Mucosa of descending colon (tissue), 3 donors: ENCODE results near the gene PHC2. TPM values are rescaled to one million over a fixed set of nuclear protein-coding genes. Genes with fewer than 3 reads are reported as not detected.
"Not testable (repeated sequence)": the region's sequence is repeated elsewhere in the genome, so short reads cannot be mapped to it uniquely, and the experiment has no call there.

Experiments
- ATAC-seq: fragments of 200-7000 bp; cut with Tn5 transposase; one replicate; pipeline ENCODE4 v1.9.1; 2020; ENCODE audit warnings: mild to moderate bottlenecking, moderate library complexity
- DNase-seq, 3 donors: peaks; one replicate each; pipeline ENCODE4 v3.0.0-alpha.2; 2020
- H3K36me3 ChIP-seq: fragments of 200-600 bp; one replicate; pipeline ENCODE4 v1.8.0; 2021; ENCODE audit warnings: low read depth, mild to moderate bottlenecking
- H3K4me1 ChIP-seq: fragments of 200-600 bp; one replicate; pipeline ENCODE4 v1.8.0; 2021; ENCODE audit warnings: low read depth, mild to moderate bottlenecking
- H3K4me3 ChIP-seq: fragments of 200-600 bp; one replicate; pipeline ENCODE4 v1.8.0; 2021; ENCODE audit warnings: mild to moderate bottlenecking
- H3K9me3 ChIP-seq: fragments of 200-600 bp; one replicate; pipeline ENCODE4 v1.8.0; 2021; ENCODE audit warnings: mild to moderate bottlenecking
- intact Hi-C, 2 donors: fragments of 100-400 bp; cut with DNase I in 1 of 2; cut with micrococcal nuclease in 1 of 2; formaldehyde crosslinking; loops; one replicate each; pipeline versions ENCODE4 v1.11.0 to v1.11.1; 2022; cut with DNase I, micrococcal nuclease
- total RNA-seq, 3 donors: library from RNA; stranded (reverse); fragmentation: NEBNext Ultra II Directional in 2 of 3; extraction: Animal tissue kit (Norgen Biotek cat#: 25700) in 2 of 3; gene quantifications; one replicate each; pipeline versions ENCODE4 v1.2.1 to v1.2.4, GENCODE V29; 2021 to 2023
- TF ChIP-seq, protein P1 (sequence below): fragments of 200-600 bp; IDR thresholded peaks from one replicate; pipeline ENCODE4 v1.8.0; 2022; ENCODE audit warnings: antibody characterized with exemption, mild to moderate bottlenecking
- donor health status: DM: no; HTN: no; CAD: no; lungs with moderate emphysema.
- donor health status: DM: no; HTN: no; CAD: no.
- donor health status: DM: no; HTN: yes; CAD: no.

PHC2 gene
- total RNA-seq, 3 donors from 2014 or later, result 49.5 to 99.0 (median 60.5) TPM

DNA sequence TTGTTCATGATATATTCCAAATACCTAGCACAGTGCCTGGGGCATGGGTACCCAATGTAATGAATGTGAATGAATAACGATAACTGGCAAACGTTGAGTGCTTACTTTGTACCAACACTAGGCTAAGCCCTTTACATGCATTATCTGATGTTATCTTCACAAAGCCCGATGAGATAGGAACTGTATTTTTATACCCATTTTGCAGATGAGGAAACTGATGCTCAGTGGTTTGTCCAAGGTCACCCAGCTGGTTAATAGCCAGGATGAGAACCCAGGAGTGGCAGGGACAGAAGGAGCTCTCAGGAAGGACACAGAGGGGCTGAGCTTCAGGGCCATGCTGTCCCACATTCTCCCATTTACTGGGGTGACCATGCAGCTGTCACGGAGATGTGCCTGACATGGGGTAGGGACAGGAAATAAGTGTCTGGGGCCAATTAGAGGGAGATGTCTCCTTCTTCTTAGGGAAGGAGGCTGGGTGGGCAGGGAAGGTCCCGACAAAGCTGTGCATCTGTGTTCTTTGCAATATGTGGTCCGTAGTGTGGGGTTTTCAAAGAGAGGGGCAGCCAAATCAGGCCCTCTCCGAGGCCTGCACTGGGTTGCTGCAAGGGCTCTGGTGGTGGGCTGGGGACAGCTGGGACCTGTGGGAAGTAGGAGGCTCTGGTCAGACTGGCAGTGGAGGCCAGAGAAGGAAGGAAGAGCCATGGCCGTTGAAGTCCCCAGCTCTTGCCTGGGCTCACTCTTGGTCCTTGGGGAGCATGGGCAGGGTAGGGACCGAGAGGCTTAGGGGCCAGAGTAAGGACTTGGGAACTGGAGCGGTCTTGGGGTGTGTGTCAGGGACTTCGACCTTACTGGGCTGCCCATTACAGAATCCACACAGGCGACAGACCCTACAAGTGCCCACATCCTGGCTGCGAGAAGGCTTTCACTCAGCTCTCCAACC lies 136.6 kb downstream of the PHC2 start:
- ATAC-seq (no peak), DNase-seq (no peak)
- no peaks in the 10 kb centered on the region for H3K9me3 ChIP-seq
- no peaks in the 10 kb centered on the region for H3K36me3 ChIP-seq
- no peaks in the 10 kb centered on the region for H3K4me1 ChIP-seq
- no peak overlapping the region for H3K4me3 ChIP-seq
- TF ChIP-seq, protein P1, sequence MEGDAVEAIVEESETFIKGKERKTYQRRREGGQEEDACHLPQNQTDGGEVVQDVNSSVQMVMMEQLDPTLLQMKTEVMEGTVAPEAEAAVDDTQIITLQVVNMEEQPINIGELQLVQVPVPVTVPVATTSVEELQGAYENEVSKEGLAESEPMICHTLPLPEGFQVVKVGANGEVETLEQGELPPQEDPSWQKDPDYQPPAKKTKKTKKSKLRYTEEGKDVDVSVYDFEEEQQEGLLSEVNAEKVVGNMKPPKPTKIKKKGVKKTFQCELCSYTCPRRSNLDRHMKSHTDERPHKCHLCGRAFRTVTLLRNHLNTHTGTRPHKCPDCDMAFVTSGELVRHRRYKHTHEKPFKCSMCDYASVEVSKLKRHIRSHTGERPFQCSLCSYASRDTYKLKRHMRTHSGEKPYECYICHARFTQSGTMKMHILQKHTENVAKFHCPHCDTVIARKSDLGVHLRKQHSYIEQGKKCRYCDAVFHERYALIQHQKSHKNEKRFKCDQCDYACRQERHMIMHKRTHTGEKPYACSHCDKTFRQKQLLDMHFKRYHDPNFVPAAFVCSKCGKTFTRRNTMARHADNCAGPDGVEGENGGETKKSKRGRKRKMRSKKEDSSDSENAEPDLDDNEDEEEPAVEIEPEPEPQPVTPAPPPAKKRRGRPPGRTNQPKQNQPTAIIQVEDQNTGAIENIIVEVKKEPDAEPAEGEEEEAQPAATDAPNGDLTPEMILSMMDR, result no peak
- intact Hi-C loops, result loop anchor here (5.0 kb wide), 2 partner anchors 73 to 178 kb away; partner anchors contain the start of gene ZSCAN20 (in 1 of the 2)

GRCh38 chr1:33292726-33293340 lies 138.1 kb downstream of the PHC2 start:
- H3K4me3 ChIP-seq, result no peak overlapping the region
- H3K36me3 ChIP-seq, result no peaks in the 10 kb centered on the region
- DNase-seq (no peak), ATAC-seq (no peak)
- intact Hi-C loops, result no loop called here
- TF ChIP-seq, protein P1, result no peak
- H3K4me1 ChIP-seq, result no peaks in the 10 kb centered on the region
- H3K9me3 ChIP-seq, result no peaks in the 10 kb centered on the region

- ATAC-seq, H3K36me3 ChIP-seq, H3K4me3 ChIP-seq, H3K4me1 ChIP-seq, H3K9me3 ChIP-seq, DNase-seq, intact Hi-C loops: not testable (repeated sequence)
Observed at GRCh38 chr1:33290615-33291014, 140.3 kb downstream of the PHC2 start.

DNA sequence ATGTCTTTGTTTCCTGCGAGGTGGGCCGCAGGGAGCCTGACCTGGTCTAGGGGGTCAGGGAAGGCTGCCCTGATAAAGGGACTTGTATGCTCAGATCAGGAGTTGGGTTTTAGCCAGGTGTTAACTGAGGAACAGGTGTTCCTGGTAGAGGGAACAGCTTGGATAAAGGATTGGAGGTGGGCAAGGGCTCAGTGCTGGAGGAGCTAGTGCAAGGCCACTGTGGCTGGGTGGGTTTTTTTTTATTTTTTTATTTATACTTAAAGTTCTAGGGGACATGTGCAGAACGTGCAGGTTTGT lies 141.1 kb downstream of the PHC2 start:
- ATAC-seq (no peak), DNase-seq (no peak)
- no peaks in the 10 kb centered on the region for H3K4me1 ChIP-seq
- no peaks in the 10 kb centered on the region for H3K36me3 ChIP-seq
- intact Hi-C loops, result no loop called here
- TF ChIP-seq, protein P1, result no peak
- no peak overlapping the region for H3K4me3 ChIP-seq
- H3K9me3 ChIP-seq, result no peaks in the 10 kb centered on the region

- Histone ChIP-seq H3K4me1 (no peaks in the 10 kb centered on the region), H3K9me3 (no peaks in the 10 kb centered on the region), H3K36me3 (no peaks in the 10 kb centered on the region), H3K4me3 (no peak overlapping the region)
- intact Hi-C loops, result no loop called here
- no peak for ATAC-seq
- DNase-seq, result no peak
- TF ChIP-seq, protein P1, result no peak
Observed at GRCh38 chr1:33288976-33289857, 141.7 kb downstream of the PHC2 start.
